ENCODE measurements around the gene PRKACB. TPM values are rescaled to one million over a fixed set of nuclear protein-coding genes. Genes with fewer than 3 reads are reported as not detected.
A peak's percentile ranks its signal among the peaks of the same experiment; 100 is the strongest.

Gene PRKACB
- total RNA-seq, 2 experiments from 2014 or later: 25.7 to 25.9 TPM

DNA sequence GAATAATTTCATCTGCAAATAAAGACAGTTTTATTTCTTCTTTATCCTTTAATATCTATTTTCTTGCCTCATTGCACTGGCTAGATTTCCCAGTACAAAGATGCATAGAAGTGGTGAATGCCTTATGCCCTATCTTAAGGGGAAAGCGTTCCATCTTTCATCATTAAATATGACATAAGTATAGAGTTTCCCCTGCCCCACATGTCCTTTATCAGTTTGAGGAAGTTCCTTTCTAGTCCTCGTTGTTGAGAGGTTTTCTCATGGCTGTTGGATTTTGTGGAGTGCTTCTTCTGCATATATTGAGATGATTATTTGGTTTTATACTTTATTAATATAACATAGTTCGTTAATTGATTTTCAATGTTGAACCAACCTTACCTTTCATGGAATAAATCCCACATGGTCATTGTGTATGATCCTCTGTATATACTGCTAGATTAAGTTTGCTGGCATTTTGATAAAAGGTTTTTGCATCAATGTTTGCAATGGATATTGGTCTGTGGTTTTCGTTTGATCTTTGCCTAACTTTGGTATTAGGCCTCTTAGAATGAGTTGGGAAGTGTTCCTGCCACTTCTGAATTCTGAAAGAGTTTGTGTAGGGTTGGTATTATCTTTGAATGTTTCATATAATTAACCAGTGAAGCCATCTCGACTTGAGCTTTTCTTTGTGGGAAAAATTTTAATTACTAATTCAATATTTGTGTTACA lies 15.6 kb downstream of the PRKACB start:
- CTCF ChIA-PET: interaction anchor here (1.2 kb wide), 1 partner anchor 15 kb away, joined by 4 read pairs; no protein-coding TSS in a partner anchor
- Mint-ChIP-seq H3K36me3 (ENCODE audit: low read depth) (peaks cover 4% of the 10 kb centered on the region), H3K4me3 (no peak overlapping the region), H3K4me1 (ENCODE audit: low read depth) (peaks cover 73% of the 10 kb centered on the region), H3K27me3 (ENCODE audit: low read depth) (no peaks in the 10 kb centered on the region), H3K9me3 (peaks cover 2% of the 10 kb centered on the region), H3K27ac (no peak overlapping the region)
- intact Hi-C loops (cut with micrococcal nuclease): loop anchor here (5.0 to 10.0 kb wide), 2 partner anchors 1045 to 1118 kb away; partner anchors contain the start of genes BCL10 and SYDE2
- no peak for DNase-seq

DNA sequence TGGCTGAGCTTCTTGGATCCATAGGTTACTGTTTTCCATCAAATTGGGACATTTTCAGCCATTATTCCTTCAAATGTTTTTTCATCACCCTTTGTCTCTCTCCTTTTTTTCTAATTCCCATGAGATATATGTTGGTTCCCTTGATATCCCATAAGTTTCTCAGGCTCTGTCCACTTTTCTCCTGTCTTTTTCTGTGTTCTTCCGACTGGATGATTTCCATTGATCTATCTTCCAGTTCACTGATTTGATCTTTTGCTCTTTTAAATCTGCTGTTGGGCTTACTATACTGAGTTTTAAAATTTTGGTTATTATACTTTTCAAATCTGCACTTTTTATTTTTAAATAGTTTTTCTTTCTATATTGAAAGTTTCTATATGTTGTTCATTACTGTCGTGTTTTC lies 18.2 kb downstream of the PRKACB start:
- no peak for DNase-seq
- H3K4me1 Mint-ChIP-seq (ENCODE audit: low read depth): peaks cover 63% of the 10 kb centered on the region
- CTCF ChIA-PET: no interaction called here
- no peak overlapping the region for H3K4me3 Mint-ChIP-seq
- peaks cover 2% of the 10 kb centered on the region for H3K9me3 Mint-ChIP-seq
- no peak overlapping the region for H3K27ac Mint-ChIP-seq
- intact Hi-C loops (cut with micrococcal nuclease): loop anchor here (10.0 kb wide), 1 partner anchor 1043 kb away; the partner anchor contains the start of gene SYDE2
- H3K36me3 Mint-ChIP-seq (ENCODE audit: low read depth): peaks cover 4% of the 10 kb centered on the region
- no peaks in the 10 kb centered on the region for H3K27me3 Mint-ChIP-seq (ENCODE audit: low read depth)

DNA sequence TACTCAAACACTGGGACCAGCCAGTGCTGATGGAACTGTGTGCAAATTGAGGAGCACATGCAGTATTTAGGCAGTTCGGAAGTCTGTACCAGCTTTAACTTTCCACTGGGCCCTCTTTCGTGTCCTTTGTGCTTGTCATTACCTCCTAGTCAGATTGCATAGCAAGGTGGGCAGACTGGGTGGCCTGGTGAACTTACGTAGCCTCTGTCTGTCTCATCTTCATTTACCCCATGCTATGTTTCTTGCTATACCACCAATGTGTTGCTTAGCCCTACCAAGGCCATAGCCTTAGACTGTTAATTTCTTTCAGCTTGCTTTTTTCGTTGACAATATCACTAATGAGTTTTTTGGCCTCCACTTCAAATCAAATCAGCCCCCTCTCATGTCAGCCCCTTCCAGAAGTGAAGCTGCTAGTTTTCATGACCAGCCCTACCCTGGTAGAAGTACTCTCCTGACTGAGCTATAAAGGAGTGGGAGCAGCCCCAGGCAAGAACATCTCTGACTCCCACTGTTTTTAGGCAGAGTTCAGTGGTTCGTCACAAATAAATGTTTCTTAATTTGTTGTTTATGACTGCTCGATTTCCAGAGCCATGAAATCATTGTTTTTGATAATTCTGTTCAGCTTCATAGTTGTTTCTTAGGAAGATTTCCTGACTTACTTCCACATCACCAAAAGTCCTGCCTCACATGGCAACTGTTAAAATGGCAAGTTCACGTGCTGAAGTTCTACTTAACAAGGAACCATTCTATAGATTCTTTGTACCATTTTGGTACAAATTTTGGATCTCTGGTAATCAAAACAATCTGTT lies 19.3 kb downstream of the PRKACB start:
- H3K36me3 Mint-ChIP-seq (ENCODE audit: low read depth): no peaks in the 10 kb centered on the region
- no peak overlapping the region for H3K27ac Mint-ChIP-seq
- H3K4me3 Mint-ChIP-seq: peak overlapping the region; percentile 23
- H3K9me3 Mint-ChIP-seq: peaks cover 2% of the 10 kb centered on the region
- intact Hi-C loops (cut with micrococcal nuclease): loop anchor here (10.0 kb wide), 1 partner anchor 1041 kb away; the partner anchor contains the start of gene SYDE2
- CTCF ChIA-PET: interaction anchor here (0.9 to 2.4 kb wide), 2 partner anchors 19 to 22 kb away, joined by 3 to 5 read pairs; partner anchors contain the start of gene PRKACB
- peaks cover 61% of the 10 kb centered on the region for H3K4me1 Mint-ChIP-seq (ENCODE audit: low read depth)
- DNase-seq: no peak
- no peaks in the 10 kb centered on the region for H3K27me3 Mint-ChIP-seq (ENCODE audit: low read depth)

GRCh38 chr1:84164161-84164560 lies 20.1 kb downstream of the PRKACB start:
- Mint-ChIP-seq H3K27ac (peak overlapping the region; percentile 27), H3K4me1 (ENCODE audit: low read depth) (peaks cover 67% of the 10 kb centered on the region), H3K27me3 (ENCODE audit: low read depth) (no peaks in the 10 kb centered on the region), H3K4me3 (peak overlapping the region; percentile 65), H3K9me3 (no peaks in the 10 kb centered on the region), H3K36me3 (ENCODE audit: low read depth) (no peaks in the 10 kb centered on the region)
- CTCF ChIA-PET: interaction anchor here (1.0 to 2.4 kb wide), 3 partner anchors 9 to 23 kb away, joined by 3 to 5 read pairs (median 5); no protein-coding TSS in a partner anchor
- intact Hi-C loops (cut with micrococcal nuclease): loop anchor here (1.0 to 10.0 kb wide), 2 partner anchors 8 to 1041 kb away; partner anchors contain the start of gene SYDE2
- no peak for DNase-seq

- H3K4me1 Mint-ChIP-seq (ENCODE audit: low read depth): peaks cover 69% of the 10 kb centered on the region
- CTCF ChIA-PET: interaction anchor here (0.5 to 2.4 kb wide), 4 partner anchors 10 to 23 kb away, joined by 3 to 5 read pairs (median 4); no protein-coding TSS in a partner anchor
Observed at GRCh38 chr1:84164567-84165021, 20.5 kb downstream of the PRKACB start.

DNA sequence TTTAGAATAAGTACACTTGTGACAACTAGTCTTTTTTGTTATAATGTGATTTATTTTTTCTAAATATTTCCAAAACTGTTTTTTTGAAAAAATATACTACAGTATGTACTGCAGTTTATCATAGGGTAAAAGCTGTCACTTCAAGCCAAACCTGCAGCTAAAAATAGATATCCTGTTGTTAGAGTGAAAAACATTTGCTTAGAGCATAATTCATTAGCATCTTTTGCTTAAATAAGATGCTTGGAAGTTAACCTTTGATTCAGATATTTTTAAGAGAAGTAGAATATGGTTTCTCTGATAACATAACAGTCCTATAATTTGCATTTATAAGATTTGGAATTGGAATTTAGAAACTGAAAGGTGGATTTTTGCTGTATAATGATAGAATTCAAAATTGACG lies 21.5 kb downstream of the PRKACB start:
- H3K27ac Mint-ChIP-seq: no peak overlapping the region
- H3K9me3 Mint-ChIP-seq: no peaks in the 10 kb centered on the region
- DNase-seq: no peak
- peaks cover 71% of the 10 kb centered on the region for H3K4me1 Mint-ChIP-seq (ENCODE audit: low read depth)
- H3K36me3 Mint-ChIP-seq (ENCODE audit: low read depth): no peaks in the 10 kb centered on the region
- CTCF ChIA-PET: interaction anchor here (1.5 kb wide), 1 partner anchor 18 kb away, joined by 5 read pairs; no protein-coding TSS in a partner anchor
- H3K27me3 Mint-ChIP-seq (ENCODE audit: low read depth): no peaks in the 10 kb centered on the region
- intact Hi-C loops (cut with micrococcal nuclease): loop anchor here (10.0 kb wide), 1 partner anchor 1039 kb away; the partner anchor contains the start of gene SYDE2
- H3K4me3 Mint-ChIP-seq: no peak overlapping the region

More at GRCh38 chr1:84164567-84165021, 20.5 kb downstream of the PRKACB start:
- no peaks in the 10 kb centered on the region for H3K36me3 Mint-ChIP-seq (ENCODE audit: low read depth)
- no peak for DNase-seq
- peak overlapping the region; percentile 24 for H3K27ac Mint-ChIP-seq
- intact Hi-C loops (cut with micrococcal nuclease): loop anchor here (1.0 to 10.0 kb wide), 2 partner anchors 8 to 1040 kb away; partner anchors contain the start of gene SYDE2
- no peaks in the 10 kb centered on the region for H3K27me3 Mint-ChIP-seq (ENCODE audit: low read depth)
- H3K4me3 Mint-ChIP-seq: peak overlapping the region; percentile 65
- H3K9me3 Mint-ChIP-seq: no peaks in the 10 kb centered on the region

GRCh38 chr1:84166797-84167196 lies 22.7 kb downstream of the PRKACB start:
- Mint-ChIP-seq H3K36me3 (ENCODE audit: low read depth) (no peaks in the 10 kb centered on the region), H3K27ac (no peak overlapping the region), H3K4me3 (no peak overlapping the region), H3K9me3 (no peaks in the 10 kb centered on the region), H3K27me3 (ENCODE audit: low read depth) (no peaks in the 10 kb centered on the region), H3K4me1 (ENCODE audit: low read depth) (peaks cover 72% of the 10 kb centered on the region)
- no peak for DNase-seq
- intact Hi-C loops (cut with micrococcal nuclease): loop anchor here (2.0 to 10.0 kb wide), 2 partner anchors 14 to 1038 kb away; partner anchors contain the start of gene SYDE2
- CTCF ChIA-PET: no interaction called here

GRCh38 chr1:84168783-84169182 lies 24.7 kb downstream of the PRKACB start:
- Mint-ChIP-seq H3K36me3 (ENCODE audit: low read depth) (no peaks in the 10 kb centered on the region), H3K27ac (no peak overlapping the region), H3K4me3 (no peak overlapping the region), H3K4me1 (ENCODE audit: low read depth) (peaks cover 68% of the 10 kb centered on the region), H3K9me3 (no peaks in the 10 kb centered on the region), H3K27me3 (ENCODE audit: low read depth) (no peaks in the 10 kb centered on the region)
- intact Hi-C loops (cut with micrococcal nuclease): loop anchor here (1.0 to 10.0 kb wide), 3 partner anchors 9 to 1036 kb away; partner anchors contain the start of gene SYDE2
- DNase-seq: no peak
- CTCF ChIA-PET: interaction anchor here (0.9 to 1.0 kb wide), 3 partner anchors 25 to 265 kb away, joined by 3 to 4 read pairs (median 3); partner anchors contain the start of gene PRKACB

- Mint-ChIP-seq H3K4me1 (ENCODE audit: low read depth) (peaks cover 70% of the 10 kb centered on the region), H3K27ac (no peak overlapping the region), H3K36me3 (ENCODE audit: low read depth) (no peaks in the 10 kb centered on the region), H3K9me3 (no peaks in the 10 kb centered on the region), H3K27me3 (ENCODE audit: low read depth) (no peaks in the 10 kb centered on the region), H3K4me3 (no peak overlapping the region)
- intact Hi-C loops (cut with micrococcal nuclease): no loop called here
- CTCF ChIA-PET: no interaction called here
- DNase-seq: no peak
Observed at GRCh38 chr1:84170171-84170570, 26.1 kb downstream of the PRKACB start.

DNA sequence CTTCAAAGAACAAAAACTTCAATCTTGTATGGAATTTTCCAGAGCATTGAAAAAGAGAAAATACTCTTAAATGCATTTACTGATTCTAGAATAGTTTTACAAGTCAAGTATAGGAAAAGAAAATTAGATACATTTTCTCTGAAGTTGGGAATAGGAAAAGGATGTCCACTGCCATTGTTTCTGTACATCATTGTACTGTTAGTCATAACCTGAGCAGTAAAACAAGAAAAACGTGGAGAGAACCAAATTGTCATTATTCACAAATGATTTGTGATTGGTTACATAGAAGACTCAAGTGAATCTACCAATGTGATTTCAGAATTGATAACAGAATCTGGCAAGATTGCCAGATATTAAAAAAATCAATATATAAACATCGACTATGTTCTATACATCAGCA lies 27.4 kb downstream of the PRKACB start:
- no peak for DNase-seq
- Mint-ChIP-seq H3K9me3 (no peaks in the 10 kb centered on the region), H3K4me3 (no peak overlapping the region), H3K27ac (no peak overlapping the region), H3K36me3 (ENCODE audit: low read depth) (no peaks in the 10 kb centered on the region), H3K27me3 (ENCODE audit: low read depth) (no peaks in the 10 kb centered on the region), H3K4me1 (ENCODE audit: low read depth) (peaks cover 72% of the 10 kb centered on the region)
- CTCF ChIA-PET: no interaction called here
- intact Hi-C loops (cut with micrococcal nuclease): no loop called here

DNA sequence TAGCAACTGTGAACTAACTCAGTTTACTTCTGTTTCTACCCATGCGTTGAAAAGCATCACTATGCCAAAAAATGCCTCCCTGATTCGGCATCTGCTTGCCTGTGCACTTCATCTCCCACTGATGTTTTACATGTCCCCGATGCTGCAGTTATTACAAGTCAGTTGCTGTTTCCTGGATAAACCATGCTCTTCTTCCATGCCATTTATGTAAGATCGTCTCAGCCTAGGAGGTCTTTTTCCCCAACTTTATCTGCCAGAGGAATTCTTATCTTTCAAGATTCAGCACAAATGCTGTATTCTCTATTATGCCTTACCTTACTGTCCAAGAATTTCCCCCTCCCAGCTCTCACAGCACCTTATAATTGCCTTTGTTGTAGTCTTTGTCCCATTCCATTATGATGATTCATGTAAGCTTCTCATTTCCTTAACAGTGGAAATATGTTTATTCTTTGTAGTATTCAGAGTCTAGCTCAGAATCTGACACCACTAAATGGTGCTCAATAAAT lies 30.0 kb downstream of the PRKACB start:
- CTCF ChIA-PET: no interaction called here
- intact Hi-C loops (cut with micrococcal nuclease): no loop called here
- Mint-ChIP-seq H3K9me3 (no peaks in the 10 kb centered on the region), H3K27ac (no peak overlapping the region), H3K4me1 (ENCODE audit: low read depth) (peaks cover 57% of the 10 kb centered on the region), H3K36me3 (ENCODE audit: low read depth) (no peaks in the 10 kb centered on the region), H3K27me3 (ENCODE audit: low read depth) (no peaks in the 10 kb centered on the region), H3K4me3 (peak overlapping the region; percentile 1)
- no peak for DNase-seq
